ENCODE data around the gene GNAS.

Gene GNAS

DNA sequence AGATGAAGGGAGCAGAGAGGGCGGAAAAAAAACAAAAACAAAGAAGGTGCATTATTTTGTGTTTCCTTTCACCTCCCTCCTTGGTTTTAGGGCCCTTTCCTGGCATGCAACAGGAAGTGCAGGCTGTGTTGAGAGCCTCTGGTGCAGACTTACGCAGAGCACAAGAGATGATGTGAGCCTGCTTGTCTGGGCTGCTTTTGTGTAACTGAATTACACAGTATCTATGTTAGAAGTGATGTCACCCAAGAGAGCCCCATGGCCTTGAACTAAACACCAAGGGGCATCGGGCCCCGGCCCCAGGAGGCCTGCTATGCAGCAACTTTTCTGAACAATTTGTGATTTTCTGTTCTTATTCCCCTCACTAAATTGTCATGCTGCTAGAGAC, 25.5 kb downstream of the GNAS start:
- CTCF ChIA-PET: interaction anchor here (0.7 to 4.5 kb wide), 4 partner anchors 8 to 616 kb away, joined by 3 to 23 read pairs (median 3); no protein-coding TSS in a partner anchor
- POLR2A ChIA-PET: interaction anchor here (0.6 kb wide), 1 partner anchor 115 kb away, joined by 3 read pairs; no protein-coding TSS in a partner anchor
- no peak overlapping the region for H3K4me3 ChIP-seq (ENCODE audit: low read depth, low read length)
- TF ChIP-seq, protein P1, sequence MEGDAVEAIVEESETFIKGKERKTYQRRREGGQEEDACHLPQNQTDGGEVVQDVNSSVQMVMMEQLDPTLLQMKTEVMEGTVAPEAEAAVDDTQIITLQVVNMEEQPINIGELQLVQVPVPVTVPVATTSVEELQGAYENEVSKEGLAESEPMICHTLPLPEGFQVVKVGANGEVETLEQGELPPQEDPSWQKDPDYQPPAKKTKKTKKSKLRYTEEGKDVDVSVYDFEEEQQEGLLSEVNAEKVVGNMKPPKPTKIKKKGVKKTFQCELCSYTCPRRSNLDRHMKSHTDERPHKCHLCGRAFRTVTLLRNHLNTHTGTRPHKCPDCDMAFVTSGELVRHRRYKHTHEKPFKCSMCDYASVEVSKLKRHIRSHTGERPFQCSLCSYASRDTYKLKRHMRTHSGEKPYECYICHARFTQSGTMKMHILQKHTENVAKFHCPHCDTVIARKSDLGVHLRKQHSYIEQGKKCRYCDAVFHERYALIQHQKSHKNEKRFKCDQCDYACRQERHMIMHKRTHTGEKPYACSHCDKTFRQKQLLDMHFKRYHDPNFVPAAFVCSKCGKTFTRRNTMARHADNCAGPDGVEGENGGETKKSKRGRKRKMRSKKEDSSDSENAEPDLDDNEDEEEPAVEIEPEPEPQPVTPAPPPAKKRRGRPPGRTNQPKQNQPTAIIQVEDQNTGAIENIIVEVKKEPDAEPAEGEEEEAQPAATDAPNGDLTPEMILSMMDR (IDR thresholded peaks at IDR 0.05; ENCODE audit: insufficient read depth, low read length, missing control alignments): no peak
- DNase-seq (ENCODE audit: low read depth, low spot score): no peak

DNA sequence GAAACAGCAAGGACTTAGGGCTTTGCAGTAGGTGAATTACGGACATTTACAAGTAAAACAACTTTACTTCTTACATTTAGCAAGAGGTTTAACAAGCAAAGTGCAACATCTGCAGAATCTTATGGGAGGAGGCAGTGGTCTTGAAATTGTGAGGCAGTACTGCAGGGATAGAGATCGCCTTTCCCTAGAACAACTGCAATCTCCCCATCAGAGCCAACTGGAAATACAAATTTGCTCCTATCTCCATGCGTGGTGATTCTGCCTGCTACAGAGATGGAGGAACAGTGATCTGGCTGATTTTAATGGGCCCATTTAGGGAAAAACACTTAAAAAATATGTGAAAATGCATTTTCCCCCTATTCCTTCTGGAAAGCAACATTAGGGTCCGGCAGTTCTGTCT, 25.9 kb downstream of the GNAS start:
- H3K4me3 ChIP-seq (ENCODE audit: low read depth, low read length): no peak overlapping the region
- DNase-seq (ENCODE audit: low read depth, low spot score): no peak
- POLR2A ChIA-PET: no interaction called here
- CTCF ChIA-PET: interaction anchor here (0.7 to 4.5 kb wide), 4 partner anchors 9 to 615 kb away, joined by 3 to 23 read pairs (median 3); no protein-coding TSS in a partner anchor
- TF ChIP-seq, protein P1 (IDR thresholded peaks at IDR 0.05; ENCODE audit: insufficient read depth, low read length, missing control alignments): no peak

DNA sequence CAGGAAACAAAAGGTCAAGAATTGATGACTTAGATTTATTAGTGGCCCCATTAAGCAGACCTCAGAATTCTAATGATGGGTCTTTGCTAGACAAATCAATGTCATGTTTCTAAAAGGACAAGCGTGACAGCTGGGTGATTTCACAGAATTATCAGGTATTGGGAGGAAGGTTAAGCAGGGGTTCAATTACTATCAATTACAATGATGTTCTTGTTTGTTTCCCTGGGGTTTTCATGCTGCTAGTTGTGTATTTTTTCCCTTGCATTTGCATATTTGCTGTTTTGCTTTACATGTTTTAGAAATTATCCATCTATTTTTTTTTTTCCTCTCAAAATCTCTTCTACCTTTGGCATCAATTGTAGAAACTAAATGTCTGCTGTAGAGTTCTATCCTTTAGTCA, 27.9 kb downstream of the GNAS start:
- no peak overlapping the region for H3K4me3 ChIP-seq (ENCODE audit: low read depth, low read length)
- CTCF ChIA-PET: interaction anchor here (1.8 to 4.5 kb wide), 2 partner anchors 11 to 575 kb away, joined by 5 to 23 read pairs; no protein-coding TSS in a partner anchor
- TF ChIP-seq, protein P1 (IDR thresholded peaks at IDR 0.05; ENCODE audit: insufficient read depth, low read length, missing control alignments): no peak
- no peak for DNase-seq (ENCODE audit: low read depth, low spot score)
- POLR2A ChIA-PET: no interaction called here

DNA sequence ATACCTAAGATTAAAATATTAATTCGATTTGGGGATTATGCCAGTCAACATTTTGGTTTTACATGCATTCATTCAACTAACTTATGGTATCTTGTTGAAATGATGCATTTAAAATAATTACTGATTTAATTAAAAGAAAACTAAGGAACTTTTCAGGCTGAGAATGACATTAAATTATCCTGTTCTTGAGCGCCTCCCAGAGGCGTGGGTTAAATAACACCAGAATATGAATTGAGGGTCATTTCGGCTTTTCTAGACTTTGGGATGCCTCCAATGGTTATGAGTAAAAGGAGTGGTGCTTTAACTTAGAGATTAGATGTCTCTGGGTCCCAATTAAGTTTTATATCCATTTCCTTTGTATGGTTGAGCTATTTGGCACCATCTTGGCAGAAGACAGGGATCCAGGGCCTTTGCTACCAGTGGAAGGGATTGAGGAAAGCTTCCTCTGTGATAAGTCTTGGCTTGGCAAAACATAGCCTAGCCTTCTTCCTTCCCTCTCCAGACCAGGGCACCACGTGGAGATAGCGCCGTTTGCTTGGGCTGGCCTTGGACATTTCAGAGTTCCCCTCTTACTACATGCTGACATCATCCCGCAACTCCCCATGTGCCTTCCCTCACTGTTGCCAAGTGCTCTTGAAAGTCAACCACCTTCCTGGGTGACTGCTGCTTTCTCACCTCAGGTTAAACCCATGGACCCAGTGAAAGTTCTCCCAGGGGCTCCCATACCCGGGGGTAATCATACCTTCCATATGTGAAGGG, 28.7 kb downstream of the GNAS start:
- no peak for DNase-seq (ENCODE audit: low read depth, low spot score)
- POLR2A ChIA-PET: interaction anchor here (0.6 kb wide), 1 partner anchor 10 kb away, joined by 3 read pairs; no protein-coding TSS in a partner anchor
- CTCF ChIA-PET: interaction anchor here (4.5 kb wide), 1 partner anchor 11 kb away, joined by 23 read pairs; no protein-coding TSS in a partner anchor
- TF ChIP-seq, protein P1 (IDR thresholded peaks at IDR 0.05; ENCODE audit: insufficient read depth, low read length, missing control alignments): no peak
- H3K4me3 ChIP-seq (ENCODE audit: low read depth, low read length): no peak overlapping the region

DNA sequence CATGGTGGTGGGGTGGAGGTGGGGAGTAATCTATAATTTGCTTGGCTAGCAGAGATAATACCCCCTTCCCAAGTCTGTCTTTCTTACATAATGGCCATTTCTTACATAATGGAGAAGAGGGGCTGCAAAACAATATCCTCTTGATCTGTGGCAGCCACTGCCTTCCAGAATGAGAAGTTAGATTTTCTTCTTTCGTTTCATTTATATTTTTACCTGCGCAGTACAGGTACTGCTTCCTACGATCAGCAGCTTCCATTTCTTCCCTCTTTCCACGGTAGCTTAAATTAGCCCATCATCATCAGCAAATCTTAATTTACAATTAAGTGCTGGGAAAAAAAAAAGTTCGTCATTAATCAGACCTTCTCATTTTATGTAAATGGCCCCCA, 30.2 kb downstream of the GNAS start:
- TF ChIP-seq, protein P1 (IDR thresholded peaks at IDR 0.05; ENCODE audit: insufficient read depth, low read length, missing control alignments): no peak
- CTCF ChIA-PET: interaction anchor here (0.8 to 4.1 kb wide), 6 partner anchors 8 to 341 kb away, joined by 3 to 26 read pairs (median 4); no protein-coding TSS in a partner anchor
- DNase-seq (ENCODE audit: low read depth, low spot score): no peak
- H3K4me3 ChIP-seq (ENCODE audit: low read depth, low read length): no peak overlapping the region
- POLR2A ChIA-PET: interaction anchor here (0.7 to 1.0 kb wide), 2 partner anchors 25 to 150 kb away, joined by 3 to 4 read pairs; partner anchors contain the start of gene ATP5F1E

DNA sequence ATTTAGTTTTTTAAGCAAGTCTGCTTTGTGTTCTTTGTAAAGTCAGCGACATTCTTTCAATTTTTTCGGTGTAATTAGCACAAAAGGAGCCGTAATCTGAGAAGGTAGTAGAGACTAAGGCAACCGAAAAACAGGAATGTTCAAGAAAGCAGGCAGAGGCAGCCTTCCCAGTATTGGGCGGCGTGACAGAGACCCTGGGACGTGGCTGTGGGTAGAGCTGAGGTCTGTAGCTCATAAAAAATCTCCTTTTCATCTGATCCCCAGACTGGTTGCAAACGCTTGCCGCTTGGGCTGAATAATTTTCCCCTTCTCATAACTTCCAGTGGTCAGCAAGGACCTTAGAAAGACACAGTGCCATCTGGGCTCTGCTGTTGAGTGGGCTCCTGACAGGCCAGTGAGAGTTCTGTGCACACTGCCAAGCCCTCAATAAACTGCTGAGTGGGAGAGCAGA, 30.8 kb downstream of the GNAS start:
- H3K4me3 ChIP-seq (ENCODE audit: low read depth, low read length): peak overlapping the region; percentile 4
- no peak for DNase-seq (ENCODE audit: low read depth, low spot score)
- ChIA-PET CTCF (interaction anchor here (0.8 to 4.1 kb wide), 7 partner anchors 8 to 613 kb away, joined by 3 to 26 read pairs (median 4); no protein-coding TSS in a partner anchor), POLR2A (interaction anchor here (0.7 to 1.0 kb wide), 3 partner anchors 8 to 149 kb away, joined by 3 to 4 read pairs (median 3); partner anchors contain the start of gene ATP5F1E)
- TF ChIP-seq, protein P1 (IDR thresholded peaks at IDR 0.05; ENCODE audit: insufficient read depth, low read length, missing control alignments): no peak
